GM21528 (cell line): ENCODE data around the gene SMIM28.
A peak's percentile ranks its signal among the peaks of the same experiment; 100 is the strongest.
"Not testable (repeated sequence)": the region's sequence is repeated elsewhere in the genome, so short reads cannot be mapped to it uniquely, and the experiment has no call there.

Source experiments
- ATAC-seq: cut with Tn5 transposase; IDR thresholded peaks from one replicate; pipeline ENCODE4 v1.9.1; 2021; ENCODE audit warnings: mild to moderate bottlenecking, moderate library complexity; ENCODE audit not compliant: unreplicated experiment, low FRiP score

Gene SMIM28

DNA sequence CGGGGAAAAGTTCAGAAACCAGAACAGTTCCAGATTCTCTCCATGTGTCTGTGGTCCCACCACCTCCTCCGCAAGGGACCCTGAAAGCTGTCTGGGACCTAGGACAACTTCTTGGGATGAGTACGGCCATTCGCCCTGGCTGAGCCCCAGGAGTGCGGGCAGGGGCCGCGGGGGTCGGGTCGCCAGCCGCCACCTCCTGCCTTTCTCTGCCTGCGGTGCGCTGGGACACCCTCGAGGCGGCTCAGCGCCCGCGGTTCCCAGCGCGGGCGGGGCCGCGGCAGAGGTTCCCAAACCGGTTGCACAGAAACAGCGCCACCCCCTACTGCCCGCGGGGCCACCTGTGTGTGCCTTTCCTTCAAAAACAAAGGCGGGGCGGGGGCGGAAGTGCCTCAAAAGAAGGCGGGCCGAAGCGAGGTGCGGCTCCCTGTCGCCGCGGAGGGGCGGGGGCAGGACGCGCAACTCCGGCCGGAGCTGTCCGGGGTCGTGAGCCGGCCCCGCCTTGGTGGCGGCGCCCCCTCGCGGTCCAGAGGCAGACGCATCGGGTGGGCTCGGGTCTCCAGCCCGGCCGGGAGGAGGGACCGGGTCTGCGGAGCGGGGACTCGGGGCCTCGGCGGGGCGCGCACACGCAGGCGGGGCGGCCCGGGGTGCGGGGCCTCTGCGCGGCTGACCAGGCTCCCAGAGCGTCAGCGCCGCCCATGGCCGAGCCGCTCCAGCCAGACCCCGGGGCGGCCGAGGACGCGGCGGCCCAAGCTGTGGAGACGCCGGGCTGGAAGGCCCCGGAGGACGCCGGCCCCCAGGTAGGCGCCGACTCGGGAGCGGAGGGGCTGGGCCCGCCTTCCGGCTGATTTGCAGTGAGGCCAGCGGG lies 26.3 kb downstream of the SMIM28 start, which contains the start of gene HEBP2:
Gene HEBP2, plus strand, starts transcription at position 423 of the 865 bp plus-strand sequence. Its CDS starts 273 bp downstream, at position 696.
- peak; percentile 78 for ATAC-seq

DNA sequence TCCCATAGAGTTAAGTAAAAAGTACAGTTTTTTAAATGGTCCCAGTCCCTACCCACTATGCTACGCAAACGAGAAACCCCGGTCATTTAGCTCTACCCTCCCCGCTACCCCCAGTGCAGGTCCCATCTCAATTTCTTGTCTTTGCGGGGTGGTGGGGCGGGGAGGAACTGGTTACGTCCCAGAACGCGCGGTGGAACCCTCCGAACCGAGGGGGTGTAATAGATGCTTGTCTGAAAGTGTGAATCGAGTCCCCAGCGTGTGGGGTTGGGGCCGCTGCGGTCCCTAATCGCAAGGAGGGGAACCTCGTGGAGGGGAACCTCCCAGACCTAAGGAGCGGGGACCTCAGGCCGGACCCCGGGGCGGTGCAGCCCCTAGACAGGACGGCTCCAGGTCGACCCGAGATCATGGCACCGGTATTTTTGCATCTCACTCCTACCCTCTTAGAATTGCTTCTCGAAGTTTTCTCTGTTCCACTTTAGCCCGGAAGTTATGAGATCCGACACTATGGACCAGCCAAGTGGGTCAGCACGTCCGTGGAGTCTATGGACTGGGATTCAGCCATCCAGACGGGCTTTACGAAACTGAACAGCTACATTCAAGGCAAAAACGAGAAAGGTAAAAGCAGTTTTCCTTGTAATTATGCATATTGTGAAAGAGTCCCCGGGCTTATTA lies 27.1 kb downstream of the SMIM28 start:
- no peak for ATAC-seq

DNA sequence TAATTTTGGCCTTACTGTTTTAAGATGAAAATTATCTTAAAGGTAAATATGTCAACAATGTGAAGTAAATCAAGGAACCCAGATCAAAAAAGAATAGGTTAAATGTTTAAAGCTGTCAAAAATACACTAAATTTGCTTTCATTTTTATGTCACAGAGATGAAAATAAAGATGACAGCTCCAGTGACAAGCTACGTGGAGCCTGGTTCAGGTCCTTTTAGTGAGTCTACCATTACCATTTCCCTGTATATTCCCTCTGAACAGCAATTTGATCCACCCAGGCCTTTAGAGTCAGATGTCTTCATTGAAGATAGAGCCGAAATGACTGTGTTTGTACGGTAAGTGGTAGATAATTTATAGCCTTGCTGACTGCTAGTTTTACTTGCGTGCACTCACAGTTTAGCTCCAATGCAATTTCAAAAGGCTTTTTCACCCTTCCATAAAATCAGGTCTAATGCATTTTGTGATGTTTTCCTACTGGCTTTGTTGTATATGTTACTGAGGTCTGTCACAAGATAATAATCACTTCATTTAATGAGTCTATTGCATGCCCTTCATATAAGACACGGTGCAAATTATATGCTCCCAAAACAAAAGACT lies 28.2 kb downstream of the SMIM28 start:
- ATAC-seq = no peak

DNA sequence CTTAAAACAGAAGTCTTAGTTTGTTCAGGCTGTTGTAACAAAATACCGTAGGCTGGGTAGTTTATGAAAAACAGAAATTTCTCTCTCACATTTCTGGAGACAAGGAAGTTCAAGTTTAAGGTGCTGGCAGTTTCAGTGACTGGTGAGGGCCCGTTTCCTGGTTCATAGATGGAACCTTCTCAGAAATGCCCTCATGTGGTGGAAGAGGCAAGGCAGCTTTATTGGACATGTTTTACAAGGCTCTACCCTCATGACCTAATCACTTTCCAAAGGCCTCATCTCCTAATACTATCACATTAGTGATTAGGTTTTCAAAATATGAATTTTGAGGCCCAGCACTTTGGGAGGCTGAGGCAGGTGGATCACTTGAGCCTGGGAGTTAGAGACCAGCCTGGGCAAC lies 28.7 kb downstream of the SMIM28 start:
- ATAC-seq = no peak

DNA sequence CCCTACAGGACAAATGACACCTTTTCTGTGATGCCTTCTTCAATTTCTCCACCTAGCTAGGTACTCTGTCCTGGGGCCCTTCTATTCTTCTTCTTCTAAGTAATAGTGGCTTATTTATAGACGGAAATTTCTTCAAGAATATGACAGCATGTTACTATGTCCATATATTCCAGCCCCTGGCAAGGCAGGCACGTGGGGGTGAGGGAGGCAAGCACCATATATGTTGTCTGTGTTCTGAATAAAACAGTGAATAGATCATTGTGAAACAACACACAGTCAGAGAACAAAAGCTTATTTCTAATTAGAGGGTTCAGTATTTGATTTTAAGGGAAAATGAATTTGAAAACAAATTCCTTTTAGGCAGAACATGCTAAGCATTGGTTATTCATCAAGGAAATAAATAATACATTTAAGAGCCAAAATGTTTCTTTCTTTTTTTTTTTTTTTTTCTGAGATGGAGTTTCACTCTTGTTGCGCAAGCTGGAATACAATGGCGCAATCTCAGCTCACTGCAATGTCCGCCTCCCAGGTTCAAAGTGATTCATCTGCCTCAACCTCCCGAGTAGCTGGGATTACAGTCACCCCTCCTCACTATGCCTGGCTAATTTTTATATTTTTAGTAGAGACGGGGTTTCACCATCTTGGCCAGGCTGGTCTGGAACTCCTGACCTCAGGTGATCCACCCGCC lies 32.5 kb downstream of the SMIM28 start:
- ATAC-seq = no peak

DNA sequence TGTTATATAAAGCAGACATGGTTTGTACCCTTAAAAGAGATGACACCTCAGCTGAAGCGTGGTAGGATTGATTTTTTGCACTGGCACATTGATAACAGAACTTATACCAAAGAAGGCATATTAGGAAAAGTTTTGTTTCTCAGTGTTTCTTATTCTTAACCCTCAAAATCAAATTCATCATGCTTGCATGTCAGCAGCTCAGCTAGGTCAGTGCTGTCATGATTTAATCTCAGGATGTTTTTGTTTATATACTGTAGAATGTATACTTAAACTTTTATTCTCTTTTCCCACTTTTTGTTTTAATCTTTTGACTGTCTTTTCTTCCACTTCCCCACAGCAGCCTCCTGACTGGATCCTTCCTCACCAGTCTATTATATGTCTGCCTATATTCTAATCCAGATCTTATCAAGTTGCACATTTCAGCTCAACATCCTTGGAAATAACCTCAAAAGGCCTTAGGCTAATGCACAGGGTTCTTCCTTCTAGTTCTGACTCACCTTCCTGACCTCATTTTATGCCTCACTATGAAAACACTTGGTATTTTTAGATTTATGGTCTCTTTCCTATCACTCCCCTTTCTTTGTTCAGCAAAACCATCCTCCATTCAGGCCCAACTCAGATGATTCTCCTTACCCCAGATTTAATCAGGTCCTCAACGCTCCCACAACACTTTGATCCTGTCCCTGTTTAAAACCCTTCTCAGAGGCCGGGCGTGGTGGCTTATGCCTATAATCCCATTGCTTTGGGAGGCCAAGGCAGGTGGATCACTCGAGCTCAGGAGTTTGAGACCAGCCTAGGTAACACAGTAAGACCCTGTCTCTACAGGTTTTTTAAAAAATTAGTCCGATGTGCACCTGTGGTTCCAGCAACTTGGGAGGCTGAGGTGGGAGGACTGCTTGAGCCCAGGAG lies 33.5 kb downstream of the SMIM28 start:
- no peak for ATAC-seq

DNA sequence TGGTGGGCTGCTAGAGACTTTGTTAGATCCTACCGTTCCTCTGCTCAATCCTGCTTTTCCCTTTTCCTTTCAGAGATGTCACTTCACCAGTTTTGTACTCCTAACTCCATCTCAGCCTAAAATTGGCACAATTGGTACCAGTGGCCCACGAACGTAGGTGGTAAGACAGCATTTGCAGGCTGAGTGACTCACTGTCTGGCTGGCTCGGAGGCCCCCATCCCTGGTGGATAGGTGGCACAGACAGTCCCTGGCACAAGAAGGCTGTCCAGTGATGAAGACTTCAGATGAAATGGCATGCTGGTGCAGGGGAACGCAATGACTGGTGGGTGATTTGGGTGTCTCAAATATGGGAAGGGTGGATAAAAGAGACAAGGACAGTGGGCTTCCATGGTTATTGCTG lies 37.4 kb downstream of the SMIM28 start:
- no peak for ATAC-seq

DNA sequence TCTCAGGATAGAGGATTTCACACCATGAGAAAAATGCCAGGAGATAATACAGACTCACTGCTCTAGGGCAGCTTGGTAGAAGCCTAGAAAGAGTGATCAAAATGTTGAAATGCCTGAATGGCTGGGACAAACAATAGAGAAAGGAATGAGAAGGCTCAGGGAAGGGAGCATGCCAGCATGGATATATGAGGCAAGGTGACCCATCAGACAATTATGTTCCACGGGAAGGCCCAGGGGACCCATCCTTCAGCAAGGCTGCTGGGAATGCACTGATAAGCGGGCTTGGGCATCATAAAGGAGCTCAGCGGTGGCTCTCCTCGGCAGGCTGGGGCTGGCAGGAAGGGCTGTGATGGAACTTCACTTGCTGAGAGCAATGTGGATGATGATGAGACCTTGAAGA lies 38.5 kb downstream of the SMIM28 start:
- no peak for ATAC-seq

DNA sequence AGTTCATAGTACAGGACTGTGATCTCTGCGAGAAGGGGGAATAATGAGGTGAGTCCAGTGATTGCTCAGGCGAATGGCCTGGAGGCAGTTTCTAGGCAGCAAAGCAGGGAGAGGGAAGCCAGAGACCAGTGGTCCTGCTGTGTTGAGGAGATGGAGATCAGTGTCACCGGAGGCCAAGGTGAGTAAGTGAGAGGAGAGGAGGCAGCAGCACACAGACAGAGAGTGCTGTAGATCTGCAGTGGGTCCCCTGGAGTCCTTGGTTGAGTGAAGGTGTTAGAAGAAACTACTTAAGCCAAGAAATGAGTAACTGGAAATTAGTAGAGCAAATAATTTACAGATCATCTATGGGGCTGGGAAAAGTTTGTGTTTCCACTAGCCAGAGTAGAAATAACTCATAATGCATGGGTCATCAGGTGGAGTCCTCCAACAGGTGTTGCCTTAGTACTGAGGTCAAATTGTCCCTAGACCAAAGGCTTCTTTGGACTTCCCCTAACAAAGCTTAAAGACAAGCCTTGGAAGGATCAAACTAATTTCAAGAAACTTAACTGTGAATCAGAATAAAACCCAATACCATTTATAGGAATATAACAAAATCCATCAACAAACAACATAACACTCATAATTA lies 39.9 kb downstream of the SMIM28 start:
- ATAC-seq = no peak

DNA sequence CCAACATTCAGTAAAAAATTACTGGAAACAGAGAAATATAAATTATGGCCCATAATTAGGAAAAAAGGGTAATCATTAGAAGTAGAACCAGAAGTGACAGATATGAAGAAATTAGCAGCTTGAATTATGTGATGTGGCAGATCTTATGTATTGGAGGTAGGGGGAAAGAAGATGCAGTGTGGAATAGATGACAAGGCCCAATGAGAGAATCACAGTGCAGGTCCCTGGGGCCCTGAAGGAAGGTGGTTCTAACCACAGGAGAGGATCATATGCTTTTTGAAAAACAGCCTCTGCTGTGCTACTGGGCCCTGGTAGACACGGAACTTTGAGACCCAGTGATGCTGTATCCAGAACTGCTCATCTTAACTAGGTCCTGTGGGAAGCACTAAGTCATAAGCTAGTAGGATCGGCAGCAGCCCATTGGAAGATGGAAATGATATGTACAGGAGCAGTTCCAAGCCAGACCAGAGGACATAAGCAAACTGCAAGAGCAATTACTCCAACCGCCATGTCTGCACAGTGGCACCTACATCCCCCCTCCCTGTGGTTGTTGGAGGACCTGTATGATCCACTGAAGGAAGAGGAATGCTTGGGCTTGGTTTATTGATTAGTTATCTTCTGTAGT lies 40.5 kb downstream of the SMIM28 start:
- ATAC-seq = no peak

DNA sequence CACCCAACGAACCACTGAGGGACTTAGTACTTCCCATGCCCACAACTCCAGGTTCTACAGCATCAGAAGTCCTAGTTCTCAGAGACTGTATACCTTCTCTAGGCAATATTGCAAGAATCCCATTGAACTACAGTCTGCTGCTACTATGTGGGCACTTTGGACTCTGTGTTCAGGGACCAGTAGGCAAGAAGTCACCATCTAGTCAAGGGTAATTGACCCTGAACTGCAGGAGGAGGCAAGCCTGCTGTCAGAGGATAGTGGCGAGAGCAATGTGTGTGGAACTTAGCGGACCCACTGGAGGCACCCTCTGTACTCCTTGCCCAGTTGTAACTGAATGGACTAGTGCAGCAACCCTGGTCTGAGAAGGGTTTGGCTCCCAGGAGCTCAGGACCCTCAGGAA lies 42.1 kb downstream of the SMIM28 start:
- ATAC-seq = no peak

DNA sequence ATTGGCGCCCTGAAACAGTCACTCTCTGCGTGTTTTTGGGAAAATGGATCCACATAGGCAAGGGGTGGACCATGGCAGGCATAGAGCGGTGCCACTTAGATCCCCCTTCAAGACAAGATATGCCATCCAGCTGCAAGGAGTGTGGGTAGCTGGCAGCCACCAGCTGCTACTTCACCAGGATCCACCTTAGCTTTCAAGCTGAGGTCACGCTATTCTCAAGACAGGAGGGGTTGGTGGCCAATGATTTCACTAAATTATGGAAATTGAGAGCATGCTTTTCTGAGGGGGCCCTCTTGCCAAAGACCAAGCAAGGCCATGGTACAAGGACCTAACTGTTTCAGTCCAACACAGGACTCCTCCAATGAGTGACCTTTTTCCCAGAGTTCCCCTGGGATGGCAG lies 42.7 kb downstream of the SMIM28 start:
- no peak for ATAC-seq

DNA sequence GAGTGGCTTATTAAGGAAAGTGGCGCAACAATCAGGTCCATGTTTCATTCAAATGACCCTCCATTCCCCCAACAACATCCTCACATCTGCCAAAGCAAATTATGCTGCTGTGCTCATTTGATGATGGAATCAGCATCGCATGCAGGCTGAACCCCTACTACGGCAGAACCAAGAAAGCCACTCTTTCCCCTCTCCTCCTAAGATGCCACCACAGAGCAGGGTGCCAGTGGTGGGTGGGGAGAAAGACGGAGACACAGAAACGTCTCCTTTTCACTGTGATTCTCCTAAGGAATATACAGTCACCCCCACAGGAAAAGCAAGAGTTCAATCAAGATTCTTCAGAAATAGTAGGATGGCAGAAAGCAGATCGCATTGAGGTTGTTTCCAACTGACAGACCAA lies 43.4 kb downstream of the SMIM28 start:
- no peak for ATAC-seq

DNA sequence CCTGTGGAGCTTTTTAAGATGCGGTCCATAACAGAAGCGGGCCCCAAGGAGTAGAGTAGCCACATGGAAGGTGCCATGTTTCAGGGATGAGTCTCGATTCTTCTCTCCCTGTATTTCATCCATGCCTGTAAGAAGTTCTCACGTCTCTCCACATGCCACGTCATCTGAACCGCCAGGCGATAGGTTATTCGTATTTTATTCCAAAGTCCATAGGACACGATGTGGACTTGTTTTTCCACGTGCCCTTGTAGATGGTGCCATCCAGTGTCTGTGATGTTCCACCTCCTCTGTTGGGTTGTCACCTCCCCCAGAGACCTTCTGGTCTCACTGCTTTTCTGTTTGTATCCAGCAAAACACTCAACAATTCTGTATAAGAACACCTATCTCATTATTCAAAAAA lies 43.9 kb downstream of the SMIM28 start:
- ATAC-seq = no peak

DNA sequence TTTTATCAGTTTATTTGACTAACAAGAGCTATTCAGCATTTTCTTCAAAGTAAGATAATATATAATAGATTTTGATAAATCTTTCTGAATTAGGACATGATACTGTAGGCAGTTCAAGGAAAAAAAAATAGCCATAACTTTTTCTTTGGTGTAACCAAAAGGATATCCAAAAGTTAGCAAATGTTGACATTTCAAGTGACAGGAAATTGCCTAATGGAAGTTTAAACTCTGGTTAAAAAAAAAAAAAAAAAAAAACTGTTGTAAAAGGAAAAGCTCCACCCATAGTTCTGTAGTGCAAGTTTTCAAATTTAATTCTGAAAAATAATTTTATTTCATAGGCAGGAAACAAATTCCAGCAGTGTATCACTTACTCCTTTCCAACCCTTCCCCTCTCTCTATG lies 45.2 kb downstream of the SMIM28 start:
- no peak for ATAC-seq

DNA sequence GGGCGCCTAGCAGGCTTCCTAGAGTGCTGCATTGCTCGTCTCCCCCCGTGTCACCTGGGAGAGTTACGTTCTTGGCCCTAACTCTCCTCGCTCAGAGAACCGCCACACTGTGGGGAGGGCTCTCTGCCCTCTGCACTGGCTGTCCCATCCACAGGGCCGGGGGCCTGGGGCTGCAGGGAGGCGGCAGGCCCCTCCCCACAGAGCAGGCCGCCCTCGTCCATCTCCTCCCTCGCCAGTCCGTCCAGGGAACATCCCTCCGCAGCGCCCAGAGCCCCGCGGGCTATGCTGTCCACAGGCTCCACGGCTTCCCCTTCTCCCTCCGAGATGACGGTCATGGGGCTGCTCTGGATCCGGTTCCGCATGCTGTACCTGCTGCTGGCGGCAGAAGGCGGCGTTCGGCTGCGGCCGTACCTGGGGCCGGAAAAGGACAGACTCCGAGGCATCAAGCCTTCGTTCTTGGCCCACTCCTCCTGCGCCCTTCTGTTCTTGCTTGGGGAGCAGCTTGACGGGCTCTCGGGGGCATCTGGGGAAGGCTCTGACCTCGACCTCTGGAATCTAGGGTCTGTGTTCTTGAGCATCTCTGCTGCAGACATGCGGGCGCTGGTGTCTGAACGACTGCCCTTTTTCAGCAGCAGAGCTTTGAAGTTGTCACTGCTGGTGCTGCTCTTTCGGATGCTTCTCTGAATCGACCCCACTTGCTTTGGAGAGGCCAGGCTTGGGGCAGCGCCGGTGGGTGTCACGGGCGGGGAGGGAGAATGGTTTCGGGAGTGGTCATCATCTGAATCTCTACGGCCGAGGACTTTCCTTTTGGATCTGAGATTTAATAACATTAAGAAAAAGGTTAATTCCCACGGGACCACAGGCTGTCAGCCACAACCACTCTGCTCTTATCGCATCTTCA lies 46.5 kb downstream of the SMIM28 start:
- ATAC-seq = no peak

DNA sequence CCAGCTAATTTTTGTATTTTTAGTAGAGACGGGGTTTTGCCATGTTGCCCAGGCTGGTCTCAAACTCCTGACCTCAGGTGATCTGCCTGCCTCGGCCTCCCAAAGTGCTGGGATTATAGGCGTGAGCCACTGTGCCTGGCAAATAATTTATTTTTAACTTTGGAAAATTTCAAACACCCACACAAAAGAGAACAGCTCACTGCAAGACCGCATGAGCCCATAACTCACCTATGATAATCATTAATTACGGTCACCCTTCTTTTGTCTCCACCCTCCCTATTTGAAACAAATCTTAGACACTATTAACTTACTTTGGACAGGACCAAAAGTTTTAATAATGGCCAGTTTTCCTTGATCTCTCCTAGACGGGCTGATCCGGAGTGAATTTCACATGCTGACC lies 47.6 kb downstream of the SMIM28 start:
- ATAC-seq = not testable (repeated sequence)

DNA sequence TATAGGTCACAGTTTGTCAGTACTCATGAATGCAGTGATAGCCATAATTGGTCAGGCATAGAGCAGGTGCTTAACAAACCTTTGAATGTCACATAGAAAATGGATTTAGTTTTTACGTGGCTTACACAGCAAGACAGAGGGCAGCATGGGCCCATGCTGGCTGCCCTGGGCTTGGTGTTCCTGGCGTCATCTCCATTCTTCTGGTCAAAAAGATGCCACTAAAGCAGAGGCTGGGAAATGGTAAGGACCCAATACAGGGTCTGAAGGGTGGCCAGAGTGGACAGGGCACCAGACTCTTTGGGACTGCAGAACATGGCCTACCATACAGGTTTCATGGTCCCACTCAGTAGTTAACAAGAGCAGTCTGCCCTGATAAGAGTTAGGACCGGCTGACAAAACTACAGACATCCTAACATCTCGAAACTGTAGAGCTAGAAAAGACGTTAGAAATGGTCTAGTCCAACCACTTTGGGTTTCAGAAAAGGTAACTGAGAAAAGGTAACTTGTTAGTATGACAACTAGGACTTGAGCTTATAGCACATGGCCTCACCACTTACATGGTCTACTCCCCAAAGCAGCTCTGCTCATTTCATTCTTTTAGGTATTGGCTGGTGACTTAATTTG lies 48.9 kb downstream of the SMIM28 start:
- no peak for ATAC-seq
